AG09309 (cell line): Measurements from ENCODE around the gene ADCY3.

ENCODE experiments used
- DNase-seq: peaks from one replicate; pipeline ENCODE4 v3.0.0-alpha.2; 2010; ENCODE audit warnings: low read depth
- H3K4me3 ChIP-seq: 2 replicates; pipeline ENCODE4 v1.5.1; 2011; ENCODE audit warnings: mild to moderate bottlenecking, low read depth, low read length, moderate library complexity; ENCODE audit not compliant: control insufficient read depth
- TF ChIP-seq, protein P1 (sequence below): IDR thresholded peaks from 2 replicates; pipeline ENCODE4 v1.5.1; 2011; ENCODE audit warnings: mild to moderate bottlenecking, low read depth, low read length, inconsistent platforms; ENCODE audit not compliant: insufficient read depth, control insufficient read depth; ENCODE audit errors: missing control alignments

ADCY3 gene

DNA sequence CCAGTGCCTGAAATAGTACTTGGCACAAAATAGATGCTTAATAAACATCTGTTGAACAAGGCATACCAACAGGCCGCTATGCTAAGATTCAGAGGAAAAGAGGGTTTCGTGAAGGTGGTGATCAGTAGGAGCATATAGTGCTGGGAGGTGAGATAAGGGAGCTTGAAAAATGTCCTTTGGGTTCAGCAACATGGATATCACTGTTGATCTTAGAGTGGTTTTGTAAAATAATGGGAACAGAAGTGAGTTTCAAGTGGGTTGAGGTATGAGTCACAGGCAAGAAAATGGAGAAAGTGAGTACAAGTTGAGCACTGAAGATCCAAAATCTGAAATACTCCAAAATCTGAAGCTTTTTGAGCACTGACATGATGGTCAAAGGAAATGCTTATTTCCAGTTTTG is 122.4 kb downstream of the ADCY3 start:
- no peak for DNase-seq
- TF ChIP-seq, protein P1, sequence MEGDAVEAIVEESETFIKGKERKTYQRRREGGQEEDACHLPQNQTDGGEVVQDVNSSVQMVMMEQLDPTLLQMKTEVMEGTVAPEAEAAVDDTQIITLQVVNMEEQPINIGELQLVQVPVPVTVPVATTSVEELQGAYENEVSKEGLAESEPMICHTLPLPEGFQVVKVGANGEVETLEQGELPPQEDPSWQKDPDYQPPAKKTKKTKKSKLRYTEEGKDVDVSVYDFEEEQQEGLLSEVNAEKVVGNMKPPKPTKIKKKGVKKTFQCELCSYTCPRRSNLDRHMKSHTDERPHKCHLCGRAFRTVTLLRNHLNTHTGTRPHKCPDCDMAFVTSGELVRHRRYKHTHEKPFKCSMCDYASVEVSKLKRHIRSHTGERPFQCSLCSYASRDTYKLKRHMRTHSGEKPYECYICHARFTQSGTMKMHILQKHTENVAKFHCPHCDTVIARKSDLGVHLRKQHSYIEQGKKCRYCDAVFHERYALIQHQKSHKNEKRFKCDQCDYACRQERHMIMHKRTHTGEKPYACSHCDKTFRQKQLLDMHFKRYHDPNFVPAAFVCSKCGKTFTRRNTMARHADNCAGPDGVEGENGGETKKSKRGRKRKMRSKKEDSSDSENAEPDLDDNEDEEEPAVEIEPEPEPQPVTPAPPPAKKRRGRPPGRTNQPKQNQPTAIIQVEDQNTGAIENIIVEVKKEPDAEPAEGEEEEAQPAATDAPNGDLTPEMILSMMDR, result no peak
- H3K4me3 ChIP-seq, result no peak overlapping the region

DNA sequence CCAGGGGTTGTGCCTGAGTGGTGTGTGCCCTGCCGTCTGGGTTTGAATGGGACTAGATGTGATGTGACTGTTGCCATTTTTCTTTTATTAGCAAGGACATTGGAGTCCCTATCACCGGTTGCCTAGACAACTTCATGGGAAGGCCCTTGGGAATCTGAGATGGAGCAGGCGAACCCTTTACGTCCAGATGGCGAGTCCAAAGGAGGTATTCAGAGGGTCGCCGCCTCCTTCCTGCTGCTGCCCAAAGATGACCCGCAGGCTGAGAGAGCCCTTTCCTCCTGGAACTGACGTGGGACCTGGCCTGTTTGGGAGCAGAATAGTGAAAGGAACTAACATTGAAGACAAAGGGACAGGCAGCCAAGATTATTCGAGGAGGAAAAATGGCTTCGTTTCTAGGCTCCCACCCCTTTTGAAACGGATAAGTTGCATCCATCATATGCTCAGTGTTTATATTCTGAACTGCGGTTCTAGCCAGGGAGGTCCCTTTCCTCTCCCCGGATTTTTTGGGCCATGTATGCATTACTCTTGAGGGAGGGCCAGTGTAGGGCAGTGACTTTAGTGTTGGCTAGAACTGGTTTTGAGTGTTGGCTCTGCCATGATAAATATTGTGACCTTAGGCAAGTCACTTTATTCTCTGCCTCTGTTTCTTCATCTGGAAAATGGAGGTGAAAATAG is 126.1 kb downstream of the ADCY3 start:
- TF ChIP-seq, protein P1, result no peak
- no peak for DNase-seq
- H3K4me3 ChIP-seq, result peak overlapping the region; percentile 87

DNA sequence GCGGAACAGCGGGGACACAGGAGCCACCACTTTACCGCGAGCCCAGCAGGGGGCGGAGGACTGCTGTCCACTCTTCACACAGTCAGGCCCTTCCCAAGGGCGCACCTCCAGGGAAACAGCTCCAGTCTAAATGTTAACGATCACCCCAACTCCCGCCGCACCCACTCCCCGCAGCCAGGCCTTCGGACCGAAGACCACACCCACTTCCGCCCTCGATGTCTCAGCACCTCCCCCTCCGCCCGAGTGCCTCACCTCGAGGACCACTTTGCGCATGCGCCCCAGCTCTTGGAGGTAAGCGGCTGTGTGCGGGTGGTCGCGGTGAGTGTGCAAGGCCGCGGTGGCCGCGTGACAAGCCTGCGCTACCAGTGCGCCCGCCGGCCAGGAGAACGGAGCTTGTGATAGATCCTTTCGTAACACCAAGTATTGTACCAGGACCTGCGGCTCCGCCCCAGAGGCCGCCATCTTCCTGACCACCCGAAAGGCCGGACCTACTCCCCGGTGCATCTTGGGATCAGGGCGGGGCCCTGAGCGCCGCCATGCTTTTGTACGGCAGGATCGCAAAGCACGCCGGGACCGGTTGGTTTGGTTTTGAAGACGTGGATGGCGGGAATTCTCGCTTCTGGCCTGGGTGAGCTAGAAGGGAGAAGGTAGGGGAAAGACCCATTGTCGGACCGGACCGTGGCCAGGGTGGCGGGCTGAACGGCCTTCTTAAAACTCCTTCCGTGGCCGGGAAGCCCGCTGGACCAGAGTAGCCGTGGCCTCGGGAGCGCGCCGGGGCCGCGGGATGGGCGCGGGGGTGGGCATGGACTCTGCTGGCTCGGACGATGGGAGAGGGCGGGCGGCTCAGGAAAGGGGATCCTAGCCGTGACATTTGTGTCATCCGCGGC is 126.9 kb downstream of the ADCY3 start, which contains the start of the genes CENPO and PTRHD1:
TSS of gene CENPO (plus strand) at position 552 of the 887 bp plus-strand sequence. CDS start 495 bp downstream, outside the sequence.
TSS of gene PTRHD1 (minus strand) at position 518 of the 887 bp plus-strand sequence. CDS start at position 504, 14 bp downstream.
- peak; percentile 81 for DNase-seq
- H3K4me3 ChIP-seq, result peak within 1 kb of the TSS; percentile 87
- TF ChIP-seq, protein P1, result peak; percentile 68

DNA sequence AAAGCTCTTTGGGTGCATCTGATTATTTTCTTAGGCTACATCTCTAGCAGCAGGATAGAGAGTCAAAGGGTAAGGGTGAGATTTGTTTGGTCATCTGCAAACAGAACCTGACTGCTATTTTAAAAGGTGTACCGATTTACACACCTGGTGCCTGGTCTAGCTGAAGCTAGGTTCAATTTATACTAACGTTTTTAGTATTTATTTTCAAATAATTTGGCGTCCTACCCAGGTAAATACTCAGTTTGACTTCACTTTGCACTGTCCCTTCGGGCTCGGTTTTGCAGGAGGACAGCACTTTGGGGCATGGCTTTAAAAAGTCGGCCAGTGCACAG is 127.5 kb downstream of the ADCY3 start:
- peak overlapping the region; percentile 87 for H3K4me3 ChIP-seq
- TF ChIP-seq, protein P1, result no peak
- DNase-seq, result no peak

DNA sequence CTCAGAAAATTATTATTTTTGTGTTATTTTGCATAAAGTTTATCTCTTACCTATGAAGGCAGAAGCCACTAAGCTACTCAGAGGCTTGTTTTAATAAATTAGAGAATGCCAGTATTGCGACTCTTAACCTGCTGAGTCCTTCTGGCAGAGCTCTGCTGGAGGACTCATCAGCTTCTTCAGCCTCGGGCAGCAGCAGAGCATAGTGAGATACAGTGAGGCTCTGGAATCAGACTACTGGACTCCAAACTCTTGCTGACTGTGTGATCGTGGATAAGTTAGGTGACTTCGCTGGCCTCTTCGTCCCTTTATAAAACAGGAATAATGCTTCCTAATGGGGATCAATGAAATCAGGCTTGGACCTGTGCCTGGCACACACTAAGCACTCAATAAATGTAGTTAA is 128.6 kb downstream of the ADCY3 start:
- TF ChIP-seq, protein P1, result no peak
- H3K4me3 ChIP-seq, result no peak overlapping the region
- no peak for DNase-seq

DNA sequence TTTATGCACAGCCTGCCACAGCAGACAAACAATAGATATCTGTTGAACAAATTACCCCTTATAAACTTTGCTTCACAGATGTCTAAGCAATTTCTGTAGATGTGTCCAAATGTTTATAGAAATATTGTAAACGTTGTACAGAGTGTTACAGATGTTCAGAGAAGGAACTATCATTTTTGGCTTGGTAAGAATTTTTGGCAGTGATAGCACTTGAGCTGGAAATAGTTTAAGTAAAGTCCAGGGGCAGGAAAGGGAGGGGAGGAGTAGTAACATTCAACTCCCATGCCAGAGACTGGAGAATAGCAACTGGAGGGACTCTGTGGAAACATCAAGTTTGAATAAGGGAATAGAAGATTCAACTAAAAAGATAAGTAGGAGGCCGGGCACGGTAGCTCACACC is 131.2 kb downstream of the ADCY3 start:
- TF ChIP-seq, protein P1, result no peak
- H3K4me3 ChIP-seq, result no peak overlapping the region
- no peak for DNase-seq
